Mesenchymal stem cell (in vitro differentiated cells and primary cell): ENCODE data around the gene ATL3.
A peak's percentile ranks its signal among the peaks of the same experiment; 100 is the strongest.
"Not testable (repeated sequence)": the region's sequence is repeated elsewhere in the genome, so short reads cannot be mapped to it uniquely, and the experiment has no call there.

Source experiments
- DNase-seq: peaks from one replicate; pipeline ENCODE4 v3.0.0-alpha.2; 2013
- H2AFZ ChIP-seq: one replicate; pipeline ENCODE4 v1.6.1; 2013; ENCODE audit warnings: low read depth, mild to moderate bottlenecking, control low read depth, inconsistent platforms, low read length, moderate library complexity
- H2AK5ac ChIP-seq: 2 replicates; pipeline ENCODE4 v1.6.1; 2013; ENCODE audit warnings: low read length, moderate library complexity, mild to moderate bottlenecking, inconsistent platforms; ENCODE audit not compliant: severe bottlenecking
- H2BK120ac ChIP-seq: one replicate; pipeline ENCODE4 v1.6.1; 2013; ENCODE audit warnings: low read depth, mild to moderate bottlenecking, inconsistent platforms, low read length, moderate library complexity
- H2BK12ac ChIP-seq, 2 experiments: one replicate each; pipeline ENCODE4 v1.6.1; 2013; ENCODE audit warnings: inconsistent platforms in 2 of 2, low read length in 2 of 2, mild to moderate bottlenecking in 2 of 2, moderate library complexity in 2 of 2, control low read depth in 1 of 2
- H2BK15ac ChIP-seq: one replicate; pipeline ENCODE4 v1.6.1; 2013; ENCODE audit warnings: mild to moderate bottlenecking, low read depth, inconsistent platforms; ENCODE audit not compliant: poor library complexity, severe bottlenecking
- H2BK5ac ChIP-seq: 2 replicates; pipeline ENCODE4 v1.6.1; 2013; ENCODE audit warnings: low read depth, mild to moderate bottlenecking, low read length, control low read depth, inconsistent platforms; ENCODE audit not compliant: poor library complexity, severe bottlenecking
- H3K14ac ChIP-seq, 2 experiments: one replicate each; pipeline ENCODE4 v1.6.1; 2013; ENCODE audit warnings: inconsistent platforms in 2 of 2, low read length in 2 of 2, control low read depth in 1 of 2, mild to moderate bottlenecking in 1 of 2, moderate library complexity in 1 of 2
- H3K18ac ChIP-seq, 2 experiments: one replicate each; pipeline ENCODE4 v1.6.1; 2013; ENCODE audit warnings: inconsistent platforms in 2 of 2, low read length in 2 of 2, control low read depth in 1 of 2, low read depth in 1 of 2, mild to moderate bottlenecking in 1 of 2
- H3K23ac ChIP-seq, 2 experiments: one replicate each; pipeline ENCODE4 v1.6.1; 2013; ENCODE audit warnings: inconsistent platforms in 2 of 2, low read length in 2 of 2, mild to moderate bottlenecking in 2 of 2, moderate library complexity in 2 of 2, control low read depth in 1 of 2
- H3K27ac ChIP-seq: 2 replicates; pipeline ENCODE4 v1.5.1; 2013; ENCODE audit warnings: mild to moderate bottlenecking, moderate library complexity, low read length, control low read depth, inconsistent platforms; ENCODE audit not compliant: poor library complexity, severe bottlenecking
- H3K27me3 ChIP-seq, 2 experiments: 2 replicates each; pipeline versions ENCODE4 v1.6.1 to v1.7.0; 2013; ENCODE audit warnings: low read length in 2 of 2, mild to moderate bottlenecking in 2 of 2, moderate library complexity in 2 of 2, control low read depth in 1 of 2, inconsistent platforms in 1 of 2; ENCODE audit not compliant: control insufficient read depth in 1 of 2, insufficient read depth in 1 of 2
- H3K36me3 ChIP-seq, 2 experiments: 2 replicates each; pipeline versions ENCODE4 v1.6.1 to v1.7.0; 2013; ENCODE audit warnings: low read length in 2 of 2, control low read depth in 1 of 2, inconsistent platforms in 1 of 2, low read depth in 1 of 2, mild to moderate bottlenecking in 1 of 2; ENCODE audit not compliant: insufficient read depth in 2 of 2, control insufficient read depth in 1 of 2
- H3K4ac ChIP-seq, 2 experiments: one replicate each; pipeline ENCODE4 v1.6.1; 2013; ENCODE audit warnings: inconsistent platforms in 2 of 2, low read length in 2 of 2, mild to moderate bottlenecking in 2 of 2, moderate library complexity in 2 of 2, control low read depth in 1 of 2, low read depth in 1 of 2
- H3K4me1 ChIP-seq: 2 replicates; pipeline ENCODE4 v1.6.1; 2013; ENCODE audit warnings: low read depth, low read length, control low read depth; ENCODE audit not compliant: control insufficient read depth, insufficient read depth
- H3K4me2 ChIP-seq: 2 replicates; pipeline ENCODE4 v1.6.1; 2013; ENCODE audit warnings: low read length, mild to moderate bottlenecking, inconsistent platforms; ENCODE audit not compliant: poor library complexity, severe bottlenecking
- H3K4me3 ChIP-seq, 2 experiments: 2 replicates each; pipeline versions ENCODE4 v1.5.1 to v1.7.0; 2013; ENCODE audit warnings: low read length in 2 of 2, mild to moderate bottlenecking in 2 of 2, control low read depth in 1 of 2, low read depth in 1 of 2; ENCODE audit not compliant: insufficient read depth in 1 of 2
- H3K79me1 ChIP-seq: replicated peaks from 2 replicates; pipeline ENCODE4 v1.6.1; 2013; ENCODE audit warnings: mild to moderate bottlenecking, control low read depth, low read length, inconsistent platforms; ENCODE audit not compliant: poor library complexity, severe bottlenecking
- H3K9ac ChIP-seq: 2 replicates; pipeline ENCODE4 v1.7.0; 2013; ENCODE audit warnings: mild to moderate bottlenecking, low read length, moderate library complexity
- H3K9me3 ChIP-seq: 2 replicates; pipeline ENCODE4 v1.7.0; 2013; ENCODE audit warnings: mild to moderate bottlenecking, low read length; ENCODE audit not compliant: control insufficient read depth
- H4K8ac ChIP-seq: one replicate; pipeline ENCODE4 v1.6.1; 2013; ENCODE audit warnings: inconsistent platforms, mild to moderate bottlenecking, low read length, moderate library complexity
- H4K91ac ChIP-seq: one replicate; pipeline ENCODE4 v1.6.1; 2013; ENCODE audit warnings: mild to moderate bottlenecking, low read length, inconsistent platforms
- WGBS: methylation state at CpG from one replicate; pipeline ENCODE4 v1.1.7; 2013; ENCODE audit warnings: mixed read lengths; 5-methylcytosine and 5-hydroxymethylcytosine counted together

ATL3 gene

GRCh38 chr11:63643205-63643604 lies 28.0 kb downstream of the ATL3 start:
- Histone ChIP-seq H4K8ac (no peak overlapping the region), H3K4ac (no peak overlapping the region), H3K14ac (no peak overlapping the region), H2BK120ac (no peak overlapping the region), H3K9ac (no peak overlapping the region), H3K27ac (no peak overlapping the region), H3K4me1 (no peaks in the 10 kb centered on the region), H3K18ac (no peak overlapping the region), H2BK12ac (no peak overlapping the region), H4K91ac (no peak overlapping the region), H2BK5ac (no peak overlapping the region), H3K23ac (no peak overlapping the region), H2AFZ (no peak overlapping the region), H2BK15ac (no peak overlapping the region), H3K4me3 (no peak overlapping the region), H3K36me3 (peaks cover 25 to 92% of the 10 kb centered on the region in 2 experiments), H3K79me1 (peaks cover 15% of the 10 kb centered on the region), H3K27me3 (no peaks in the 10 kb centered on the region), H2AK5ac (no peak overlapping the region), H3K9me3 (no peaks in the 10 kb centered on the region), H3K4me2 (no peak overlapping the region)
- WGBS: 93% methylated on average over 3 of the region's 3 CpGs
- DNase-seq: no peak

GRCh38 chr11:63641727-63642126 lies 29.4 kb downstream of the ATL3 start:
- Histone ChIP-seq H2AFZ (no peak overlapping the region), H3K9ac (peak overlapping the region; percentile 49), H3K79me1 (peaks cover 12% of the 10 kb centered on the region), H2BK15ac (no peak overlapping the region), H3K27me3 (no peaks in the 10 kb centered on the region), H2BK12ac (no peak overlapping the region), H3K4ac (no peak overlapping the region), H3K4me1 (no peaks in the 10 kb centered on the region), H3K9me3 (no peaks in the 10 kb centered on the region), H3K4me3 (no peak overlapping the region), H3K4me2 (no peak overlapping the region), H2BK120ac (no peak overlapping the region), H3K18ac (no peak overlapping the region), H4K8ac (no peak overlapping the region), H3K14ac (no peak overlapping the region), H2BK5ac (peak overlapping the region; percentile 38), H3K27ac (no peak overlapping the region), H2AK5ac (no peak overlapping the region), H3K36me3 (peaks cover 25 to 91% of the 10 kb centered on the region in 2 experiments), H4K91ac (no peak overlapping the region), H3K23ac (no peak overlapping the region)
- no peak for DNase-seq

- H2AK5ac ChIP-seq: no peak overlapping the region
- no peak overlapping the region for H3K4me3 ChIP-seq
- H3K18ac ChIP-seq: no peak overlapping the region
- no peak overlapping the region for H3K4ac ChIP-seq
- H3K27ac ChIP-seq: no peak overlapping the region
- no peak overlapping the region for H3K23ac ChIP-seq
- peaks cover 12% of the 10 kb centered on the region for H3K79me1 ChIP-seq
- H2BK120ac ChIP-seq: no peak overlapping the region
- H3K36me3 ChIP-seq: peaks cover 21 to 90% of the 10 kb centered on the region in 2 experiments
- H2BK5ac ChIP-seq: no peak overlapping the region
- H2BK15ac ChIP-seq: no peak overlapping the region
- H2AFZ ChIP-seq: no peak overlapping the region
- WGBS: 97% methylated on average over 2 of the region's 3 CpGs
- no peak overlapping the region for H3K14ac ChIP-seq
- H4K8ac ChIP-seq: no peak overlapping the region
- peaks cover 2% of the 10 kb centered on the region for H3K4me1 ChIP-seq
- no peaks in the 10 kb centered on the region for H3K9me3 ChIP-seq
- H4K91ac ChIP-seq: no peak overlapping the region
- no peak overlapping the region for H2BK12ac ChIP-seq
- no peak overlapping the region for H3K9ac ChIP-seq
- DNase-seq: peak; percentile 21
- no peaks in the 10 kb centered on the region for H3K27me3 ChIP-seq
- no peak overlapping the region for H3K4me2 ChIP-seq
Measured at GRCh38 chr11:63639199-63639832, 31.9 kb downstream of the ATL3 start.

- not testable (repeated sequence) for H3K9me3 ChIP-seq
- WGBS: 98% methylated on average over 8 of the region's 8 CpGs
Measured at GRCh38 chr11:63638436-63638835, 32.7 kb downstream of the ATL3 start.

More at GRCh38 chr11:63638436-63638835, 32.7 kb downstream of the ATL3 start:
- not testable (repeated sequence) for H3K27me3 ChIP-seq, H3K18ac ChIP-seq, H4K91ac ChIP-seq, H2AK5ac ChIP-seq, H2BK5ac ChIP-seq, H2BK15ac ChIP-seq, H4K8ac ChIP-seq, H3K4me2 ChIP-seq, H2AFZ ChIP-seq, H3K27ac ChIP-seq, DNase-seq, H3K23ac ChIP-seq, H2BK120ac ChIP-seq, H3K14ac ChIP-seq, H3K4me1 ChIP-seq, H2BK12ac ChIP-seq, H3K4ac ChIP-seq, H3K4me3 ChIP-seq
- peak overlapping the region; percentile 49 for H3K9ac ChIP-seq
- H3K79me1 ChIP-seq: peaks cover 12% of the 10 kb centered on the region
- H3K36me3 ChIP-seq: peaks cover 20 to 85% of the 10 kb centered on the region in 2 experiments
